Measurements from ENCODE around the gene USP24.

Gene USP24

DNA sequence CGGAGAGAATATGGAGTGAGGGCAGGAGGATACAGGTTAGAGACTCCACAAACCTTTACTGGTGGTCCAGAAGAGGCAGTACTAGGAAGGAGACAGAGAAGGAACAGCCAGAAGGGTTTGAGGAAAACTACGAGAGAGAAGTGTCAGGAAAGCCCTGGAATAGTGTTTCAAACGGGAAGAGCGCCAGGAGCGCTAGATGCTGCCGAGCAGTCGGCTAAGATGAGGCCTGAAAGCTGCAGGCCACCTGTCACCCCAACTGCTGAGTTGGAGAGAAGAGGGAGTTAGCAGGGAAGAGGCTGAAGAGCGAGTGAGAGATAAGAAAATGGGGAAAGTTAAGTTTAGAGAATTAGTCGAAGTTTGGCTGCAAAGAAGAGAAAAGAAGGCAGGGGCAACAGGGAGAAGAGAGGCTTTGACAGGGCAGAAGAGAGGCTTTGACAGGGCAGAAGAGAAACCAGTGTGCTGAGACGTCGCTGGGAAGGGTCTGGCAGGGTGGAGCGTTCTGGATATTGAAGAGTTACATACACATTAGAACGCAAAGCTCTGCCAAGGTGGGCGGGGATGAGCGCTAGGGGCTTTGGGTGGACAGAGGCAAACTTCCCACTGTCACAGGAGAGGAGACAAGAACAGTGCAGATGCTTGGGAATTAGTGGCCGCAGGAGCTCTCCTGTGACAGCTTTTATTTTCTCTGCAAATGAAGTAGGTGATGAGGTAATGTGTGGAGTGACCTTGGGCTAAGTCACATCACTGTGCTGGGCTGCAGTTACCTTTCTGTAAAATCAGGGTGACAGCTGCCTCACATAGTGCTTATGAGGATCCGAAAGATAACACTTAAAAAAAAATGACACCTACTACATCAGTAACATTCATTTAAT, 144.6 kb downstream of the USP24 start:
- H3K9ac ChIP-seq (ENCODE audit: insufficient read length, low read depth): no peak overlapping the region
- TF ChIP-seq ZNF274 (IDR thresholded peaks at IDR 0.05; ENCODE audit: low read depth, low read length) (no peak), SUZ12 (IDR thresholded peaks at IDR 0.05; ENCODE audit: extremely low read depth, insufficient read depth, insufficient read length) (no peak), YY1 (IDR thresholded peaks at IDR 0.05; ENCODE audit: insufficient read depth, insufficient read length) (no peak)
- H3K36me3 ChIP-seq (ENCODE audit: insufficient read depth, insufficient read length, low read length): peaks cover 96% of the 10 kb centered on the region
- no peak overlapping the region for H3K4me3 ChIP-seq (ENCODE audit: insufficient read length, low read depth)
- no peaks in the 10 kb centered on the region for H3K9me3 ChIP-seq (ENCODE audit: insufficient read depth, low read length)
- H3K27me3 ChIP-seq (ENCODE audit: insufficient read depth, insufficient read length): no peaks in the 10 kb centered on the region
- peaks cover 2% of the 10 kb centered on the region for H3K4me1 ChIP-seq (ENCODE audit: insufficient read depth, insufficient read length)
- DNase-seq (ENCODE audit: low read depth, low spot score): no peak

DNA sequence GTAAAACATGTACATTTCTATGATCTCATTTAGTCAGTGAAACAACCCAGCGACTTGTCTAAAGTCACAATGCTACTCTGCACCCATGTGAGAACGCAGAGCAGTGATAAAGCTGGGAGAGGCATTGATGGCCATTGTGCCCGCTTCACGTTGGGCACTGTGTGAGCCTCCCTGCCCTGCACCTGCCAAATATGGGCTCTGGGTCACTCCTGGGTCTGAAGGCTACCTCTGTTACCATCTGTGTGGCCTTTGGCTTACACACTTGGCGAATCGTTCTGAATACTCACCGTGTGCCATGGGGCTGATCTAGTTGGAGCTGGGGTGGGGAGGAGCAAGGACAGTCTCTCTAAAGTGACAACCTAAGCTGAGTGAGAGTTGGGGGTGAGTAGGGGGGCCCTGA, 145.9 kb downstream of the USP24 start:
- no peak overlapping the region for H3K4me3 ChIP-seq (ENCODE audit: insufficient read length, low read depth)
- no peaks in the 10 kb centered on the region for H3K9me3 ChIP-seq (ENCODE audit: insufficient read depth, low read length)
- DNase-seq (ENCODE audit: low read depth, low spot score): no peak
- TF ChIP-seq SUZ12 (IDR thresholded peaks at IDR 0.05; ENCODE audit: extremely low read depth, insufficient read depth, insufficient read length): no peak
- TF ChIP-seq ZNF274 (IDR thresholded peaks at IDR 0.05; ENCODE audit: low read depth, low read length): no peak
- TF ChIP-seq YY1 (IDR thresholded peaks at IDR 0.05; ENCODE audit: insufficient read depth, insufficient read length): no peak
- H3K4me1 ChIP-seq (ENCODE audit: insufficient read depth, insufficient read length): peaks cover 2% of the 10 kb centered on the region
- H3K9ac ChIP-seq (ENCODE audit: insufficient read length, low read depth): no peak overlapping the region
- peaks cover 89% of the 10 kb centered on the region for H3K36me3 ChIP-seq (ENCODE audit: insufficient read depth, insufficient read length, low read length)
- H3K27me3 ChIP-seq (ENCODE audit: insufficient read depth, insufficient read length): no peaks in the 10 kb centered on the region

DNA sequence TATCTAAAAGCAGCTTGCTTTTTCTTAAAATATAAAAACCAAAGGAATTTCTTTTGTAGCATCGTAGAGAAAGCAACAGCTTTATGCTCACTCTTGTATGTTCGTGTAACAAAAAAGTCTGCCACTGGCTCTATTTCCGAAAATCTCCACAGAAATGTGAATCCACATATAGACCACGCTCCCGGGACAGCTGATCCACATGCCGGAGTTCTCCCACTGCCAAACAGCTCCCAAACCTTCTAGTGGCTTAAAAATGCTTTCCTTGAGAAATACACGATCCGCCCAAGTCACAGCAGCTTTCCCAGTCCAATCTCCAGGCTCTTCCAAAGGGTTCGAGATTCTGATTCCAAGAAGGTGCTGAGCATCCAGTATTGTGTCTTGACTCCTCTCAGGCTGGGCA, 146.5 kb downstream of the USP24 start:
- Histone ChIP-seq H3K36me3 (ENCODE audit: insufficient read depth, insufficient read length, low read length) (peaks cover 83% of the 10 kb centered on the region), H3K9me3 (ENCODE audit: insufficient read depth, low read length) (no peaks in the 10 kb centered on the region), H3K4me1 (ENCODE audit: insufficient read depth, insufficient read length) (peaks cover 2% of the 10 kb centered on the region), H3K27me3 (ENCODE audit: insufficient read depth, insufficient read length) (no peaks in the 10 kb centered on the region), H3K4me3 (ENCODE audit: insufficient read length, low read depth) (no peak overlapping the region), H3K9ac (ENCODE audit: insufficient read length, low read depth) (no peak overlapping the region)
- TF ChIP-seq SUZ12 (IDR thresholded peaks at IDR 0.05; ENCODE audit: extremely low read depth, insufficient read depth, insufficient read length) (no peak), ZNF274 (IDR thresholded peaks at IDR 0.05; ENCODE audit: low read depth, low read length) (no peak), YY1 (IDR thresholded peaks at IDR 0.05; ENCODE audit: insufficient read depth, insufficient read length) (no peak)
- DNase-seq (ENCODE audit: low read depth, low spot score): no peak

DNA sequence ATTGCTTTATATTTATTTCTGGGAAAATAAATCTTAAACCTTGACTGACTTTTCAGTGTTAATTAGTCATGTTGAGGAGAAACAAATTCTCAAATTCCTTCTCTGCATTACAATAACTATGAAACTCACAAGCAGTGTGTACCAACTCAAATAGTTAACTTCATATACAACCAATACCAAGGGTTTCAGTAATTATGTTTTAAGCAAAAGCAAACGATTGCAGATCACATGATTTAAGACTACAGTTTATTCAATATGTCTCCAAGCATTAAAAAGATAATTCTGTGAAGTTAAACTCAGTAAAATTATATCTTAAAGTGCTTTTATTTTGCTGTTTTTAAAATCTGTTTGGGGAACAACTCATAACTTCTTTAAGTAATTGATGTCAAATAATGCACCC, 147.2 kb downstream of the USP24 start:
- H3K36me3 ChIP-seq (ENCODE audit: insufficient read depth, insufficient read length, low read length): peaks cover 76% of the 10 kb centered on the region
- H3K4me3 ChIP-seq (ENCODE audit: insufficient read length, low read depth): no peak overlapping the region
- no peaks in the 10 kb centered on the region for H3K9me3 ChIP-seq (ENCODE audit: insufficient read depth, low read length)
- H3K27me3 ChIP-seq (ENCODE audit: insufficient read depth, insufficient read length): no peaks in the 10 kb centered on the region
- H3K4me1 ChIP-seq (ENCODE audit: insufficient read depth, insufficient read length): peaks cover 2% of the 10 kb centered on the region
- no peak for DNase-seq (ENCODE audit: low read depth, low spot score)
- no peak overlapping the region for H3K9ac ChIP-seq (ENCODE audit: insufficient read length, low read depth)
- no peak for TF ChIP-seq YY1 (IDR thresholded peaks at IDR 0.05; ENCODE audit: insufficient read depth, insufficient read length)
- no peak for TF ChIP-seq ZNF274 (IDR thresholded peaks at IDR 0.05; ENCODE audit: low read depth, low read length)
- TF ChIP-seq SUZ12 (IDR thresholded peaks at IDR 0.05; ENCODE audit: extremely low read depth, insufficient read depth, insufficient read length): no peak

DNA sequence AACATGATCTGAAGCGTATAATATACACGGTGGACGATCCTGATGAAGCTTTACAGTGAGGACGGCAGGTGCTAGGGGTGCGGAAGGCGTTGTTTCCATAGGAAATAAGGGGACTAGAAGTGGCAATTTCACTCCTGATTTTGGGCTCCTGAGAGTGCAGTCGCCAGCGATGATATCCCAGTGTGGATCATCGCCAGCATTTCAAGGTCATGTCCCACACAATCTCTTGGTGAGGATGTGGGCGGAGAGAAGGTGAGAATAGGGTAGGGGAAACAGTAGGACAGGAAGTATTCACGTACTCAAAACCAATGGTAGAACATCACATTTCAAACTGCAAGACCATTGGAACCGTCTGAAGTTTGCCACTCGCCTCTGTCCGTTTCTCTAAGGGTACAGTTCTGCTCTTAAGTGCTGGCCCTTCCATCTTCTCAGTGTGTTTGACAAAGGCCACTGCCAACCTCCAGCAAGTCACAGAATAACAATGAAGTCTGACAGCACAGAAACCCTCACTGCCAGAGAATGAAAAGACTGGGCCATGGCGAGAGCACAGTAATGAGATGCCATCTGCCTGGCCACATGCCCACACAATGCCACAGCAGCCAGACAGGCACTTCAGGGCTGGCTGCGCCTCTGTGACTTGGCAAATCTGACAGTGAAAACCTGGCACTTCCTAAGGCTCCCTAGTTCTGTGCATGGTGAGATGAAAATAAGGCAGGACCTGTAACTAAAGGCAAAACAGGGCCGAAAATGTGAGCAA, 148.0 kb downstream of the USP24 start:
- Histone ChIP-seq H3K9ac (ENCODE audit: insufficient read length, low read depth) (no peak overlapping the region), H3K4me1 (ENCODE audit: insufficient read depth, insufficient read length) (peaks cover 2% of the 10 kb centered on the region), H3K9me3 (ENCODE audit: insufficient read depth, low read length) (no peaks in the 10 kb centered on the region), H3K27me3 (ENCODE audit: insufficient read depth, insufficient read length) (no peaks in the 10 kb centered on the region), H3K36me3 (ENCODE audit: insufficient read depth, insufficient read length, low read length) (peaks cover 68% of the 10 kb centered on the region), H3K4me3 (ENCODE audit: insufficient read length, low read depth) (no peak overlapping the region)
- TF ChIP-seq SUZ12 (IDR thresholded peaks at IDR 0.05; ENCODE audit: extremely low read depth, insufficient read depth, insufficient read length) (no peak), YY1 (IDR thresholded peaks at IDR 0.05; ENCODE audit: insufficient read depth, insufficient read length) (no peak), ZNF274 (IDR thresholded peaks at IDR 0.05; ENCODE audit: low read depth, low read length) (no peak)
- no peak for DNase-seq (ENCODE audit: low read depth, low spot score)

DNA sequence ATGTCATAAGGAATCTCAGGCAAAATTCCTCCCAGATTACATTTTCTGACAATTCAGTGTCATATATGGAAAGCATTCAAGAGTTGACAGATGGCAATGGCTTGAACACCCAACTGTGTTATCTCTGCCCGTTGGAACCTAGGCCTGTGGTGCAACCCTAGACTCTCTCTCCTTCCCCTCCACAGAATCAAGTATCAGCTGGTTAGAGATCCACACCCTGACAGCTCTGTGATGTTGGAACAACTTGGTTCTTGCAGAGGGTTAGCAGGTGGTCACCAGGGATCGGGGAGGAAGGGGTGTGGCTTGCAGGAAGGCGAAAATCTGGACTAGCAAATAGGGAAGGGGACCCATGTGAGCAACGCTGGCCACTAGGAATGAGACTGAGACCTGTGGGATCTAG, 149.5 kb downstream of the USP24 start:
- Histone ChIP-seq H3K9ac (ENCODE audit: insufficient read length, low read depth) (no peak overlapping the region), H3K27me3 (ENCODE audit: insufficient read depth, insufficient read length) (no peaks in the 10 kb centered on the region), H3K9me3 (ENCODE audit: insufficient read depth, low read length) (no peaks in the 10 kb centered on the region), H3K36me3 (ENCODE audit: insufficient read depth, insufficient read length, low read length) (peaks cover 56% of the 10 kb centered on the region), H3K4me3 (ENCODE audit: insufficient read length, low read depth) (no peak overlapping the region), H3K4me1 (ENCODE audit: insufficient read depth, insufficient read length) (peaks cover 2% of the 10 kb centered on the region)
- no peak for TF ChIP-seq SUZ12 (IDR thresholded peaks at IDR 0.05; ENCODE audit: extremely low read depth, insufficient read depth, insufficient read length)
- TF ChIP-seq YY1 (IDR thresholded peaks at IDR 0.05; ENCODE audit: insufficient read depth, insufficient read length): no peak
- no peak for TF ChIP-seq ZNF274 (IDR thresholded peaks at IDR 0.05; ENCODE audit: low read depth, low read length)
- no peak for DNase-seq (ENCODE audit: low read depth, low spot score)

DNA sequence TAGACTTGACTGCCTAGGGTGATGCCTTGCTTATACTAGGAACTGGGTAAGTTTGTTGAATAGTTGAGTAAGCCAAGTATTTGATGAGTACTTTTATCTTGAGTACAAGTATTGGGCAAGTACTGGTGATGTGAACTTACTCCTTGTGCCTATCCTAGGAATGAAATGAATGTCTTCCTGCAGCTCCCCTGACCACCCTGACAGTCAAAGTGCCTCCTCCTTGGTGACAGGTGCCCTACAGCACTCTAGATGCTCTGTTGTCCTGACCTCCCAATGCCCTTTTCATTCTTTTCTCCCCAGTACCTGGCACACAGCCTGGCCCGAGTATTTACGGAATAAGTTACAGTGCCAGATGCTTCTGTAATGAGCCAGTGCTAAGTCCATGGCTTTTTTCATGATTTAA, 150.3 kb downstream of the USP24 start:
- DNase-seq (ENCODE audit: low read depth, low spot score): no peak
- Histone ChIP-seq H3K9me3 (ENCODE audit: insufficient read depth, low read length) (no peaks in the 10 kb centered on the region; the same call in 1 of the 2 replicates), H3K4me3 (ENCODE audit: insufficient read length, low read depth) (no peak overlapping the region), H3K36me3 (ENCODE audit: insufficient read depth, insufficient read length, low read length) (peaks cover 48% of the 10 kb centered on the region), H3K27me3 (ENCODE audit: insufficient read depth, insufficient read length) (no peaks in the 10 kb centered on the region), H3K4me1 (ENCODE audit: insufficient read depth, insufficient read length) (peaks cover 2% of the 10 kb centered on the region), H3K9ac (ENCODE audit: insufficient read length, low read depth) (no peak overlapping the region)
- TF ChIP-seq YY1 (IDR thresholded peaks at IDR 0.05; ENCODE audit: insufficient read depth, insufficient read length): no peak
- TF ChIP-seq ZNF274 (IDR thresholded peaks at IDR 0.05; ENCODE audit: low read depth, low read length): no peak
- TF ChIP-seq SUZ12 (IDR thresholded peaks at IDR 0.05; ENCODE audit: extremely low read depth, insufficient read depth, insufficient read length): no peak
